ENCODE data around the gene XRCC5.
"Not testable (repeated sequence)": the region's sequence is repeated elsewhere in the genome, so short reads cannot be mapped to it uniquely, and the experiment has no call there.

XRCC5 gene

GRCh38 chr2:216108967-216109921 lies at the start of gene XRCC5:
TSS of gene XRCC5 (plus strand) at chr2:216109348. CDS start at chr2:216109437, 89 bp downstream.
- peak; percentile 93 for DNase-seq (ENCODE audit: low read depth, low spot score)

GRCh38 chr2:216064014-216064630 lies 45.0 kb upstream of the XRCC5 start:
- no peak for DNase-seq (ENCODE audit: low read depth, low spot score)

GRCh38 chr2:216064665-216065064 lies 44.5 kb upstream of the XRCC5 start:
- DNase-seq (ENCODE audit: low read depth, low spot score): no peak

- DNase-seq (ENCODE audit: low read depth, low spot score): no peak
Observed at GRCh38 chr2:216066230-216066629, 42.9 kb upstream of the XRCC5 start.

DNA sequence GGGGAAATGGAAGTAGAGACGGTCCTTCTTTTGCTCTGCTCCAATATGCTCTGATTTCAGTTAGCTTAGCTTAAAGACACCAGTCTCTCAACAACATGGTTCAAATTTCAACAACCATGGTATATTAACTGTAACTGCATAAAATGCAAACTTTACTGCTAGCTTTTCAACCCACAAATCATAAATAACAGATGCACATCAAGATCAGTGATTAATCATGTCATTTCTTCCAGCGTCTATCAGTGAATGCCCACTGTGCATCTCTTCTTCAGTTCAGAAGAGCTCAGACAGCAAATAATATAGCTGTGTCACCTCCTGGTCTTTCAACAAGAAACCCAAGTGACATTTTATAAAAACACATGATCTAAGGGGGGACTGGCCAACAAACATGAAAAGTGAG lies 40.1 kb upstream of the XRCC5 start:
- no peak for DNase-seq (ENCODE audit: low read depth, low spot score)

GRCh38 chr2:216070195-216070594 lies 39.0 kb upstream of the XRCC5 start:
- DNase-seq (ENCODE audit: low read depth, low spot score): no peak

DNA sequence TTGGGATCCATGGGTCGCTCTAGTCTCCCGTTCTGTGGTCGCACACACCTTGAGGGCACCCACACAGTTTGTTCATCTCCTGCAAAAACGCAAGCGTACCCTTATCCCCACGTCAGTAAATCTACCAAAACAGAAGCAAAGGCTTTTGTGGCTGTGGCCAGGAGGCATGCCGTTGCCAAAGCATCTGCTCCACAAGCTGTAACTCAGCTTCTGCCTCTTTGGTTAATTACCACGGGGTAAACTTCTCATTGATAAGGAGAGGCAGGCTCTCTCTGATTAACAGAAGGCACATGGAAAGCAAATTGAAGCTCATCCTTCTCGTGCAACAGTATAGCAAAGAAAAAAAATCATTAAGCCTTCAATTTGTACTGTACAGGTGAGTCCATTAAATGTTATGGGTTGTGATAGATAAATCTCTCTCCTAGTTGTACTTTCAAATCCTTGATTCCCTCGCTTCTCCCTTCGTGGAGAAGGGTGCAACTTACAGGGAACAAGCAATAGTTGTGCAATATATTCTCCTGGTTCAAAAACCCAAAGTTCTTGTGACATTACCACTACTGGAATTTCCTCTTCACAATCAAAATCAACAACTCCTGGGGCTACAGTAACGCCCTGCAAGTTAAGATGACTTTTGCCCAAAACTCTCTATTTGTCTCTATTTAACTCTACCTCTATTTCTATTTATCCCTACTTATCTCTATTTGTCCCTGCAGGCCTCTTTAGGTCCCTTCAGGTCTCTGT lies 37.9 kb upstream of the XRCC5 start:
- DNase-seq (ENCODE audit: low read depth, low spot score): no peak

DNA sequence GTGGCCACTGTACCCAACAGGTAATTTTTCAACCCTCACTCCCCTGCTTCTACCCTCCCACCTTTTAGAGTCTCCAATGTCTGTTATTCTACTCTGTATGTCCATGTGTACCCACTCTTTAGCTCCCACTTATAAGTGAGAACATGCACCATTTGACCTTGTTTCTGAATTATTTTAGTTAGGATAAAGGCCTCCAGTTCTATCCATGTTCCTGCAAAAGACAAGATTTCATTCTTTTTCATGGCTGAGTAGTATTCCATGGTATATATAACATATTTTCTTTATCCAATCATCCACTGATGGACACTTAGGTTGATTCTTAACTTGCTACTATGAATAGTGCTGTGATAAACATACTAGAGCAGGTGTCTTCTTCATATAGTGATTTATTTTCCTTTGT lies 36.7 kb upstream of the XRCC5 start:
- DNase-seq (ENCODE audit: low read depth, low spot score): no peak

DNA sequence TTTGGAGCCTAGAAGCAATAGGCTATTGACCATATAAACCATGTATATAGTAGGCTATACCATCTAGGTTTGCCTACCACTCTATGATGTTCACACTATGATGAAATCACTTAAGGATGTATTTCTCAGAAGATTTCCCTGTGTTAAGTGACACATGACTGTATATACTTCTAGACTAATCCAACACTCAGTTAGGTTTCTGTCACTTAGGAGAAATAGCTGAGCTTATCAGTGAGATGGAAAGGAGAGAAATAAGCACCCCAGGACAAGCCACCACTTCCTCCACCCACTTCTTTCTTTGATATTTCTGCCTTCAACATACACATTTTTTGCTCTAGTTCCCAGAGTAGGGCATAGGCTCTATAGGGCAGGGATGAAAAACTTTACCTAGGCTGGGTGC lies 35.4 kb upstream of the XRCC5 start:
- DNase-seq (ENCODE audit: low read depth, low spot score): no peak

DNA sequence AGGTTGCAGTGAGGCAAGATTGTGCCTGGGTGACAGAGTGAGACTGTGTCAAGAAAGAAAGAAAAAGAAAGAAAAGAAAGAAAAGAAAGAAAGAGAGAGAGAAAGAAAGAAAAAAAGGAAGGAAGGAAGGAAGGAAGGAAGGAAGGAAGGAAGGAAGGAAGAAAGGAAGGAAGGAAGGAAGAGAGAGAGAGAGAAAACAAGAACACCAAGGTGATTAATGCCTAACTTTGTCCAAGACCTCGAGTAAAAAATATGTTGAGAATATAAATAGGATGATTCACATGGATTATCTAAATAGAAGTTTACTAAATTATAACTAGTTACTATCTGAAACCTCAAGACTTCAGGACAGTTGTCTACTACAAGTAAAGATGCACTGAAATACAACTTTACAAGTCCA lies 34.8 kb upstream of the XRCC5 start:
- DNase-seq (ENCODE audit: low read depth, low spot score): no peak

DNA sequence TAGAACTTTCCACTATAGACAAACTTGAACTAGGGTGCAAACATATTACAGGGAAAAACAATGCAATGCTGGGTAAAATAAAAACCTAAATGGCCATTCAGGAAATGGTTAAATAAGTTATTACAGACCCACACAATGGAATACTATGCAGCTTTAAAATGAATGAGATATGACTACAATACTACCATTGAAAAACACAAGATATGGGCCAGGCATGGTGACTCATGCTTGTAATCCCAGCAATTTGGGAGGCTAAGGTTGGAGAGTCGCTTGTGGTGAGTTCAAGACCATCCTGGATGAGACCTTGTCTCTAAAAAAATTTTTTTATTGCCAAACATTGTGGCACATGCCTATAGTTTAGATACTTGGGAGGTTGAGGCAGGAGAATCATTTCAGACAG lies 34.4 kb upstream of the XRCC5 start:
- no peak for DNase-seq (ENCODE audit: low read depth, low spot score)

DNA sequence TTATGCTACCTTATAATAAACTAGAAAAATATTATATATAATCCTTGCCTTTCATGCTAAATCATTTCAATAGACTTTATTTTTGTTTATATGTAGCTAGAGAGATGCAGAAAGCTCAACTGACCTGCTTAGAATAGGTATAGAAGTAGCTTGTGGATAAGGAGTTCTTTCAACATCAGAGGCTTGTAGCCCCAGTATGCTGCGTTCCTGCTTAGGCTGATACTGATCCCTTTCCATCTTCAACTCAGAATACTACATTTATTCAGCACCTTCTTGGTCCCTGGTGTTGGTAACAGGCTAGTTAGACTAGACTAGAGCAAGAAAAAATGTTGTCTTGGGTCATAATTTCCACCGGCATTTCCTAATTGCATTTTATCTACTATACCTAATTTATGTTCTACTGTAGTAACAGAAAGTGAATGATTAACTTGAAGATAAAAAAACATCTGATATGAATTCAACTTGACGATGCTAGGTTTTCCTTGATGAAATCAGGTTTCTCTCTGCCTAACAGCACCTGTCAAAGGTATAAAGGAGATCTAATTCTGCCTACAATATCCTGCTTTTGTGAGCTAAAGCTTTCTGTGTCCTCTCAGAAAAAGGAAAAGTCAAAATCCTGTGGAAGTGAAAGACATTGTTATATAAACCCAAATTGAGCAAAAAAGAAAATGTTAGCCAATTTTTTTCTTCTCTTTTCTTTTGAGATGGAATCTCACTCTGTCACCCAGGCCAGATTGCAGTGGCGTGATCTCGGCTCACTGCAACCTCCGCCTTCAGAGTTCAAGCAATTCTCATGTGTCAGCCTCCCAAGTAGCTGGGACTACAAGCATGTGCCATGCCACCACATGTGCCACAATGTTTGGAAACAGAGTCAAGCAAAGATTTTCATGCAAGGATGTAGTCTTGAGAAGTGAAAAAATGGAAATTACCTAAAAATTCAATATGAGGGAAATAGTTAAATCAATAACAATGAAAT lies 33.4 kb upstream of the XRCC5 start:
- no peak for DNase-seq (ENCODE audit: low read depth, low spot score)

- DNase-seq (ENCODE audit: low read depth, low spot score): no peak
Observed at GRCh38 chr2:216078776-216079175, 30.4 kb upstream of the XRCC5 start.

DNA sequence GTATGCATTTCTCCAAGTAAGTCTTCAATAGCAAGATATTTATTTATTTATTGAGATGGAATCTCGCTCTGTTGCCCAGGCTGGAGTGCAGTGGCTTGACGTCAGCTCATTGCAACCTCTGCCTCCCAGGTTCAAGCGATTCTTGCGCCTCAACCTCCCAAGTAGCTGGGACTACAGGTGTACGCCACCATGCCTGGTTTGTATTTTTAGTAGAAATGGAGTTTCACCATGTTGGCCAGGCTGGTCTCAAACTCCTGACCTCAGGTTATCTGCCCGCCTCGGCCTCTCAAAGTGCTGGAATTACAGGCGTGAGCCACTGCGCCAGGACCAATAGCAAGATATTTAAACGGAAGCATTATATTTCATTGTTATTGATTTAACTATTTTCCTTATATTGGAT lies 29.1 kb upstream of the XRCC5 start:
- not testable (repeated sequence) for DNase-seq (ENCODE audit: low read depth, low spot score)

DNA sequence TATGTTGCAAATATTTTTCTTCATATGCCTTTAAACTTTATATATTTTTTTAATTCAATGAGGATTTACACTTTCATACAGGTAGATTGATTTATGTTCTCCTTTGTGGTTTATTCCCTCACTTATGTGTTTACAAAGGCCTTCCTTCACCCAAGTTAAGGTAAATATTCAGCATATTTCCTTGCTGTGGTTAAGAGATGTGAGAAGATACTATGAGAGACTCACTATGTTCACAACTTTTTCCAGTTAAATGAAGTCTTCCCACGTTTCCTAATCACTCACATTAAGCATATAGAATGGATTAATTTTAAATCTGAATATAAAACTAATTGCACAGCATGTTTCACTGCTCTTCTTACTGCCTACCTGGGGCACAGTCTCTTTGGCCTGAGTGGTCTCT lies 28.1 kb upstream of the XRCC5 start:
- no peak for DNase-seq (ENCODE audit: low read depth, low spot score)

GRCh38 chr2:216081487-216082116 lies 27.5 kb upstream of the XRCC5 start, which contains the start of the genes PECR and TMEM169:
TSS of gene PECR (minus strand) at chr2:216081809. CDS start at chr2:216081741, 68 bp downstream.
TSS of gene TMEM169 (plus strand) at chr2:216081919. CDS start at chr2:216095964, 14,045 bp downstream.
- DNase-seq (ENCODE audit: low read depth, low spot score): peak; percentile 60

DNA sequence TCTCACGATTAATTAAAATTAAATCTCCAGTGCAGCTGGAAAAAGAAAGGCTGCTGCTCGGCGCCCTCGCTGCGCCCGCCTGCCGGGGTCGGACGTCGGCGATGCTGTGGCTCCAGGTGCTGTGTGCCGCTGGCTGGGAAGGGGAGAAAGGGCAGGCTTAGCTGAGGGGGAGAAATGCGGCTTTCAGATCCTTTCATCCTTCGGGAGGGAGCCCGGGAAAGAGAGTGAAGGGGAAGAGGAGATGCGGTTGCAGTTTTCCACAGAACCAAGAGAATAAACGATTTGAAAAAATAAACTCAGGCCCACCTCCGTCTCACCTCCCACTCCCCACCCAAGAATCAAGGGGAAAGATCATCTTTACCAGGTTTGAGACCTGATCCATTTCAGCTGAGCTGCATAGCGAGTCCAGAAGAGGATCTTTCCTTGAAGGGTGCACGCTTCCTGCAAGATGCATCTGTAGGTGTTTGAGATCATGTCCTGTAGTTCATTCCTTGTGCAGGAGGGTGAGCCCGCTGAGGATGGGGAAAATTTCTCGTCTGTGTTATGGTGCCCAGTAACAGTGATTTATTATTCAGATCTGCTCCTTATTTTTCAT lies 26.9 kb upstream of the XRCC5 start:
- no peak for DNase-seq (ENCODE audit: low read depth, low spot score)

GRCh38 chr2:216082805-216083204 lies 26.3 kb upstream of the XRCC5 start:
- DNase-seq (ENCODE audit: low read depth, low spot score): no peak

GRCh38 chr2:216083464-216084281 lies 25.5 kb upstream of the XRCC5 start:
- DNase-seq (ENCODE audit: low read depth, low spot score): no peak
